ENCODE data around the gene TEC. TPM values are rescaled to one million over a fixed set of nuclear protein-coding genes. Genes with fewer than 3 reads are reported as not detected.

The TEC gene
- total RNA-seq, 6 experiments from 2014 or later = 1.5 to 4.2 (median 3.0) TPM

DNA sequence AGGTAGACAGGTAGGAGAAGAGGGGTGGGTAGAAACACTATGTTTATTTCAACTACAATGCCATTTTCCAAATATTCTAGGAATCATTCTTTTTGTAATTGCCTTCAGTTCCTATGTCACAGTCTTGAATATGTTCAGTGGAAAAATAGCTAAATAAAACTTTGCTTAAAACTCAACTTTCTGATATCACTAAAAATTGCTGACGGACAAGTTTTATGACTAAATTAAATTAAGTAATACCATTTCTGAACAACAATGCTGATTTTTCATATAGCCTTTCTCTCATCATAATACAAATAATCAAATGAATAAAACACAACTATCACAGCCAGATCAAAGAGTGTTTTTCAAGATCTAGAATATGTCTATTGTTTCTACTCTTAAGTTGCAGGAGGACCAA is 53.1 kb downstream of the TEC start:
- peaks cover 0 to 6% (median 1%) of the 10 kb centered on the region in 4 donors for H3K4me1 ChIP-seq
- DNase-seq = no peak
- intact Hi-C loops (cut with DNase I) = no loop called here
- 38% methylated on average over 1 of the region's 1 CpG for WGBS (ENCODE audit: insufficient coverage, low coverage, low lambda C conversion rate, missing lambda C conversion rate)
- ATAC-seq = no peak
- H3K27ac ChIP-seq = no peak overlapping the region
- no peaks in the 10 kb centered on the region for H3K9me3 ChIP-seq
- no peaks in the 10 kb centered on the region for H3K27me3 ChIP-seq
- TF ChIP-seq CTCF (IDR thresholded peaks at IDR 0.05) = no peak
- no peaks in the 10 kb centered on the region for H3K36me3 ChIP-seq
- no peak overlapping the region for H3K4me3 ChIP-seq

DNA sequence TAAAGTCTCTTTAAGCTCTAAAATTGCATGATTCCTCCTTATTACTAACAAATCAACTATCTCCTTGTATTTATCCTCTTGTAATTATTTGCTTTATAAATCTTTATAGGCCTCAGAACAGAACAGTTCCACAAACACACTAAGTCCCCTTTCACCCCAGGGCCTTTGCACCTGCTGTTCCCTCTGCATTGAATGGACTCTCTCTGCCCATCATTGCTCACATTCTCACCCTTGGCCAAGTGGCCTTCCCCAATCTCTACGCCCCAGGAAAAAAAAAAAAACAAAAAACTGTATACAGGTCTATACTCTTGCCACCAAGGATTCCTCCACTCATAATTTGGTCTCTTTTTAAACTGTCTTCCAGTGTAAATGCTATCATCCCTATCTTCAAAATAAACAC is 53.7 kb downstream of the TEC start:
- 83% methylated on average over 1 of the region's 1 CpG for WGBS (ENCODE audit: insufficient coverage, low coverage, low lambda C conversion rate, missing lambda C conversion rate)
- DNase-seq (no peak), ATAC-seq (no peak)
- H3K4me1 ChIP-seq = peaks cover 0 to 11% (median 4%) of the 10 kb centered on the region in 4 donors
- H3K27me3 ChIP-seq = no peaks in the 10 kb centered on the region
- H3K27ac ChIP-seq = no peak overlapping the region
- intact Hi-C loops (cut with DNase I) = no loop called here
- H3K9me3 ChIP-seq = no peaks in the 10 kb centered on the region
- no peaks in the 10 kb centered on the region for H3K36me3 ChIP-seq
- TF ChIP-seq POLR2A (IDR thresholded peaks at IDR 0.05) (no peak), CTCF (IDR thresholded peaks at IDR 0.05) (no peak)
- no peak overlapping the region for H3K4me3 ChIP-seq

GRCh38 chr4:48212165-48212564 is 57.5 kb downstream of the TEC start:
- ATAC-seq (peak in 1 of 4 donors; percentile 10), DNase-seq (no peak)
- TF ChIP-seq CTCF (IDR thresholded peaks at IDR 0.05) (no peak), POLR2A (IDR thresholded peaks at IDR 0.05) (no peak)
- no peaks in the 10 kb centered on the region for H3K36me3 ChIP-seq
- H3K4me3 ChIP-seq = no peak overlapping the region
- H3K9me3 ChIP-seq = no peaks in the 10 kb centered on the region
- no peaks in the 10 kb centered on the region for H3K27me3 ChIP-seq
- 47% methylated on average over 6 of the region's 6 CpGs for WGBS (ENCODE audit: insufficient coverage, low coverage, low lambda C conversion rate, missing lambda C conversion rate)
- intact Hi-C loops (cut with DNase I) = no loop called here
- H3K4me1 ChIP-seq = peaks cover 0 to 18% (median 4%) of the 10 kb centered on the region in 4 donors
- H3K27ac ChIP-seq = no peak overlapping the region

GRCh38 chr4:48210966-48211328 is 58.7 kb downstream of the TEC start:
- H3K27me3 ChIP-seq = no peaks in the 10 kb centered on the region
- DNase-seq = no peak
- intact Hi-C loops (cut with DNase I) = no loop called here
- no peak overlapping the region for H3K4me3 ChIP-seq
- no peaks in the 10 kb centered on the region for H3K36me3 ChIP-seq
- H3K9me3 ChIP-seq = no peaks in the 10 kb centered on the region
- ATAC-seq = peak; percentile 89 to 94 (median 92)
- TF ChIP-seq POLR2A (IDR thresholded peaks at IDR 0.05) (no peak), CTCF (IDR thresholded peaks at IDR 0.05) (no peak)
- H3K4me1 ChIP-seq = peaks cover 0 to 18% (median 4%) of the 10 kb centered on the region in 4 donors
- H3K27ac ChIP-seq = peak overlapping the region in 2 of 3 donors; percentile 39 to 72

- ATAC-seq = no peak
- Histone ChIP-seq H3K27me3 (no peaks in the 10 kb centered on the region), H3K9me3 (no peaks in the 10 kb centered on the region)
Measured at GRCh38 chr4:48205626-48206025, 64.0 kb downstream of the TEC start.

More at GRCh38 chr4:48205626-48206025, 64.0 kb downstream of the TEC start:
- Histone ChIP-seq H3K4me1 (peaks cover 0 to 6% (median 0%) of the 10 kb centered on the region in 4 donors), H3K4me3 (no peak overlapping the region), H3K36me3 (no peaks in the 10 kb centered on the region), H3K27ac (no peak overlapping the region)
- no peak for TF ChIP-seq CTCF (IDR thresholded peaks at IDR 0.05)
- TF ChIP-seq POLR2A (IDR thresholded peaks at IDR 0.05) = no peak
- intact Hi-C loops (cut with DNase I) = no loop called here
- no peak for DNase-seq
- 76% methylated on average over 2 of the region's 2 CpGs for WGBS (ENCODE audit: insufficient coverage, low coverage, low lambda C conversion rate, missing lambda C conversion rate)
